Endothelial cell of umbilical vein (primary cell): ENCODE measurements around the gene MAFB. TPM values are rescaled to one million over a fixed set of nuclear protein-coding genes. Genes with fewer than 3 reads are reported as not detected.

Experiments
- BruUV-seq: library from RNA; stranded (reverse); fragments of 400-500 nt; replicated peaks from 2 replicates; lab custom pipeline; 2021; lab: Mats Ljungman, UMichigan
- CTCF ChIA-PET: fragments of 300-600, 350-600 bp; sonication (Branson Sonifier 250); formaldehyde crosslinking; loops from one replicate; lab custom pipeline; 2021; ENCODE audit warnings: antibody characterized with exemption, inconsistent platforms; lab: Charles Lee
- POLR2A ChIA-PET: fragments of 300-600, 350-600 bp; sonication (Branson Sonifier 250); formaldehyde crosslinking; loops from one replicate; lab custom pipeline; 2021; ENCODE audit warnings: antibody characterized with exemption, inconsistent platforms; lab: Charles Lee
- DNase-seq: peaks from one replicate; pipeline ENCODE4 v3.0.0-alpha.2; 2011; ENCODE audit warnings: low read depth, low spot score
- FAIRE-seq: peaks from 2 replicates; lab custom pipeline; 2011; peaks lifted over from hg19 to GRCh38; lab: Jason Lieb, UNC
- H2AFZ ChIP-seq: 2 replicates; pipeline ENCODE4 v1.6.0; 2012; ENCODE audit warnings: low read depth, low read length, control low read depth, inconsistent platforms
- H3K27ac ChIP-seq: 2 replicates; pipeline ENCODE4 v1.5.1; 2011; ENCODE audit warnings: low read depth, mild to moderate bottlenecking, control low read depth, low read length, moderate library complexity; ENCODE audit not compliant: insufficient read depth
- H3K27me3 ChIP-seq, 2 experiments: 2 replicates each; pipeline versions ENCODE4 v1.6.0 to v1.6.1; 2011; ENCODE audit warnings: low read length in 2 of 2, mixed read lengths in 1 of 2; ENCODE audit not compliant: control insufficient read depth in 2 of 2, insufficient read depth in 2 of 2
- H3K36me3 ChIP-seq, 2 experiments: 2 replicates in 1 of 2; 3 replicates in 1 of 2; pipeline ENCODE4 v1.5.1; 2011; ENCODE audit warnings: low read length in 2 of 2, mild to moderate bottlenecking in 1 of 2, moderate library complexity in 1 of 2; ENCODE audit not compliant: control insufficient read depth in 2 of 2, insufficient read depth in 2 of 2; ENCODE audit errors: extremely low read depth in 1 of 2
- H3K4me1 ChIP-seq: 3 replicates; pipeline ENCODE4 v1.5.1; 2011; ENCODE audit warnings: mild to moderate bottlenecking, low read length; ENCODE audit not compliant: control insufficient read depth, insufficient read depth; ENCODE audit errors: extremely low read depth
- H3K4me2 ChIP-seq: 2 replicates; pipeline ENCODE4 v1.6.1; 2011; ENCODE audit warnings: low read length, control low read depth, mixed read lengths; ENCODE audit not compliant: insufficient read depth
- H3K4me3 ChIP-seq, 3 experiments: fragments of 200-600 bp in 1 of 3; sonication (generic), shearing (Covaris generic) in 1 of 3; replicated peaks in 1 of 3; 2 replicates each; pipeline ENCODE4 v1.5.1; 2011 to 2016; ENCODE audit warnings: control low read depth in 3 of 3, low read length in 3 of 3, mild to moderate bottlenecking in 2 of 3, inconsistent platforms in 1 of 3, low read depth in 1 of 3, moderate library complexity in 1 of 3; ENCODE audit not compliant: insufficient read depth in 1 of 3
- H3K79me2 ChIP-seq: 2 replicates; pipeline ENCODE4 v1.6.0; 2012; ENCODE audit warnings: low read length, inconsistent platforms; ENCODE audit not compliant: control insufficient read depth, insufficient read depth
- H3K9ac ChIP-seq: replicated peaks from 2 replicates; pipeline ENCODE3; 2011; ENCODE audit warnings: low read length, control low read depth; ENCODE audit not compliant: insufficient read depth; ENCODE audit errors: extremely low read depth
- H3K9me1 ChIP-seq: replicated peaks from 3 replicates; pipeline ENCODE4 v1.6.0; 2011; ENCODE audit warnings: mild to moderate bottlenecking, low read length; ENCODE audit not compliant: control insufficient read depth, insufficient read depth; ENCODE audit errors: extremely low read depth
- H3K9me3 ChIP-seq: replicated peaks from 2 replicates; pipeline ENCODE4 v1.5.1; 2012; ENCODE audit warnings: low read length, inconsistent platforms; ENCODE audit not compliant: control insufficient read depth, insufficient read depth
- H4K20me1 ChIP-seq: replicated peaks from 2 replicates; pipeline ENCODE3; 2011; ENCODE audit warnings: mild to moderate bottlenecking, low read length; ENCODE audit not compliant: control insufficient read depth, insufficient read depth; ENCODE audit errors: extremely low read depth
- CTCF ChIP-seq, 2 donors: IDR thresholded peaks; 1 replicate in 1 of 2; 2 replicates in 1 of 2; pipeline ENCODE4 v1.5.1; 2011; ENCODE audit warnings: low read length in 2 of 2, mild to moderate bottlenecking in 2 of 2, moderate library complexity in 2 of 2, control low read depth in 1 of 2, inconsistent platforms in 1 of 2, low read depth in 1 of 2; ENCODE audit not compliant: insufficient read depth in 1 of 2; ENCODE audit errors: extremely low read depth in 1 of 2
- EZH2 ChIP-seq: IDR thresholded peaks from 2 replicates; pipeline ENCODE4 v1.6.1; 2012; ENCODE audit warnings: borderline replicate concordance, low read depth, mild to moderate bottlenecking, moderate library complexity, low read length, inconsistent platforms; ENCODE audit not compliant: severe bottlenecking
- FOS ChIP-seq: IDR thresholded peaks from 2 replicates; pipeline ENCODE4 v1.6.1; 2011; ENCODE audit warnings: mild to moderate bottlenecking, low read length, moderate library complexity, borderline replicate concordance; ENCODE audit not compliant: insufficient read depth
- GATA2 ChIP-seq: IDR thresholded peaks from 2 replicates; pipeline ENCODE4 v1.7.0; 2011; ENCODE audit warnings: low read depth, mild to moderate bottlenecking, moderate library complexity, mixed read lengths, low read length; ENCODE audit not compliant: insufficient read length, insufficient read depth
- JUN ChIP-seq: IDR thresholded peaks from 2 replicates; pipeline ENCODE4 v1.6.1; 2011; ENCODE audit warnings: borderline replicate concordance, low read depth; ENCODE audit not compliant: insufficient read length, insufficient read depth
- MAX ChIP-seq: IDR thresholded peaks from 2 replicates; pipeline ENCODE4 v1.6.1; 2011; ENCODE audit not compliant: insufficient read depth, insufficient read length
- MYC ChIP-seq: IDR thresholded peaks from one replicate; pipeline ENCODE4 v1.6.1; 2011; ENCODE audit warnings: mild to moderate bottlenecking, low read depth, low read length
- POLR2A ChIP-seq: IDR thresholded peaks from 2 replicates; pipeline ENCODE4 v1.6.1; 2012; ENCODE audit warnings: low read depth, mild to moderate bottlenecking, control low read depth, low read length
- POLR2AphosphoS5 ChIP-seq: IDR thresholded peaks from 2 replicates; pipeline ENCODE4 v1.6.1; 2012; ENCODE audit warnings: low read depth, mild to moderate bottlenecking, control low read depth, low read length, moderate library complexity; ENCODE audit not compliant: insufficient read depth
- dilution Hi-C: fragments of 300-500 bp; cut with MboI; formaldehyde crosslinking; loops from one replicate; pipeline ENCODE4 v1.15.0; 2019; ENCODE audit warnings: low sequenced_read_pairs; ENCODE audit not compliant: extremely low pct_ligation_motif_present
- intact Hi-C: fragments of 100-400 bp; cut with micrococcal nuclease; formaldehyde crosslinking; loops from one replicate; pipeline ENCODE4 v1.10.0; 2022
- polyA plus RNA-seq, 4 experiments: library from polyadenylated mRNA; depleted of rRNA in 3 of 4; stranded (reverse) in 3 of 4; unstranded in 1 of 4; fragments of >200 nt; gene quantifications; 2 replicates each; pipeline versions ENCODE4 v1.2.1 to v1.2.3, GENCODE V29; 2011 to 2012; ENCODE audit warnings: missing spikeins in 1 of 4
- total RNA-seq: library from RNA; stranded (reverse); gene quantifications from 2 replicates; pipeline ENCODE4 v1.2.3, GENCODE V29; 2021

The MAFB gene
- total and polyA plus RNA-seq, 2 donors (not counting 3 experiments of a cell fraction or from before 2014, with no cell fraction given), result 1.8 to 3.4 TPM

- H3K27me3 ChIP-seq, result peaks cover 1 to 3% of the 10 kb centered on the region in 2 experiments
- H3K27ac ChIP-seq, result no peak overlapping the region
- CTCF ChIA-PET, result interaction anchor here (1.2 to 1.5 kb wide), 3 partner anchors 15 to 50 kb away, joined by 3 to 4 read pairs (median 3); no protein-coding TSS in a partner anchor
- no peaks in the 10 kb centered on the region for H3K79me2 ChIP-seq
- intact Hi-C loops (no loop called here), dilution Hi-C loops (no loop called here)
- H3K4me3 ChIP-seq, result no peak overlapping the region
- no peak overlapping the region for H3K9ac ChIP-seq
- H4K20me1 ChIP-seq, result no peaks in the 10 kb centered on the region
- no peak for FAIRE-seq
- H3K9me1 ChIP-seq, result no peaks in the 10 kb centered on the region
- no peak overlapping the region for H2AFZ ChIP-seq
- DNase-seq, result no peak
- no peaks in the 10 kb centered on the region for H3K36me3 ChIP-seq
- H3K4me1 ChIP-seq, result peaks cover 15% of the 10 kb centered on the region
- H3K9me3 ChIP-seq, result no peaks in the 10 kb centered on the region
- no peak for TF ChIP-seq CTCF (IDR thresholded peaks at IDR 0.05; ENCODE audit: extremely low read depth in 1 of 2, insufficient read depth in 1 of 2, low read depth in 1 of 2, low read length in 2 of 2)
- no peak for TF ChIP-seq POLR2A
- TF ChIP-seq POLR2AphosphoS5, result no peak
- no peak for TF ChIP-seq JUN
- no peak for TF ChIP-seq EZH2
- TF ChIP-seq MAX, result no peak
- no peak for TF ChIP-seq GATA2
- no peak for TF ChIP-seq MYC
- no peak for TF ChIP-seq FOS
- POLR2A ChIA-PET, result no interaction called here
- no TSS peak for BruUV-seq
- no peak overlapping the region for H3K4me2 ChIP-seq
These were observed 49.2 kb downstream of the MAFB start for GRCh38 chr20:40639676-40640355.
